Activated naive CD4-positive, alpha-beta T cell treated with anti-CD3 and anti-CD28 coated beads, Interleukin-2, amount 10 ng/mL, durations not matched to agents 7 days and 5 days (primary cell): ENCODE results near the gene ARSB.

ENCODE experiments used
- CTCF ChIA-PET: fragments of 350-600 bp; sonication (Branson Sonifier 250); formaldehyde crosslinking; loops from one replicate; lab custom pipeline; 2021; ENCODE audit warnings: antibody characterized with exemption; lab: Charles Lee
- DNase-seq: peaks from one replicate; pipeline ENCODE4 v3.0.0-alpha.2; 2020
- H3K27ac Mint-ChIP-seq: one replicate; pipeline ENCODE4 v1.8.0; 2021; ENCODE audit warnings: mild to moderate bottlenecking, moderate library complexity, mixed read lengths
- H3K27me3 Mint-ChIP-seq: one replicate; pipeline ENCODE4 v1.8.0; 2021; ENCODE audit warnings: mild to moderate bottlenecking, mixed read lengths
- H3K36me3 Mint-ChIP-seq: one replicate; pipeline ENCODE4 v1.8.0; 2021; ENCODE audit warnings: mixed read lengths
- H3K4me1 Mint-ChIP-seq: one replicate; pipeline ENCODE4 v1.8.0; 2021; ENCODE audit warnings: mixed read lengths
- H3K4me3 Mint-ChIP-seq: one replicate; pipeline ENCODE4 v1.8.0; 2021; ENCODE audit warnings: mild to moderate bottlenecking, moderate library complexity, mixed read lengths
- H3K9me3 Mint-ChIP-seq: one replicate; pipeline ENCODE4 v1.8.0; 2021; ENCODE audit warnings: mixed read lengths

The ARSB gene

DNA sequence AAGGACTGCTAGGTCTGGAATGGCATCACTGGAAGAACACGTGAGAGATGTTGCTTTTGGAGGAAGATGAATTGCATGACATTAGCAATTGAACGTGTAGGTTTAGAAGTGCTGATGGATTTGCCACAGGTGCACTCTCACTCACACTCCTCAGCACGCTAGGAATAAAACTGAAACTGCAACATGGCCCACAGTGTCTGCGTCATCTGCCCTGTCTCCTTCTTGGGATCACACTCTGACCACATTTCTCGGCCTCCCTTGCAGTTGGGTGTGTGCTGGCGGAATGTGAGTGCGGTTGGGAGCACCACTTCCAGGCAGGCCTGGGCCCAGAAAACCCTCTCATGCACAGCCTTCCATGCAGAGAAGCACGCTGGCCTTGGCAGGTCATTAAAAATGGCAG is 183.7 kb downstream of the ARSB start:
- Mint-ChIP-seq H3K4me1 (no peaks in the 10 kb centered on the region), H3K36me3 (peaks cover 5% of the 10 kb centered on the region), H3K9me3 (peaks cover 11% of the 10 kb centered on the region), H3K27ac (no peak overlapping the region), H3K4me3 (no peak overlapping the region), H3K27me3 (no peaks in the 10 kb centered on the region)
- no peak for DNase-seq
- CTCF ChIA-PET, result no interaction called here

DNA sequence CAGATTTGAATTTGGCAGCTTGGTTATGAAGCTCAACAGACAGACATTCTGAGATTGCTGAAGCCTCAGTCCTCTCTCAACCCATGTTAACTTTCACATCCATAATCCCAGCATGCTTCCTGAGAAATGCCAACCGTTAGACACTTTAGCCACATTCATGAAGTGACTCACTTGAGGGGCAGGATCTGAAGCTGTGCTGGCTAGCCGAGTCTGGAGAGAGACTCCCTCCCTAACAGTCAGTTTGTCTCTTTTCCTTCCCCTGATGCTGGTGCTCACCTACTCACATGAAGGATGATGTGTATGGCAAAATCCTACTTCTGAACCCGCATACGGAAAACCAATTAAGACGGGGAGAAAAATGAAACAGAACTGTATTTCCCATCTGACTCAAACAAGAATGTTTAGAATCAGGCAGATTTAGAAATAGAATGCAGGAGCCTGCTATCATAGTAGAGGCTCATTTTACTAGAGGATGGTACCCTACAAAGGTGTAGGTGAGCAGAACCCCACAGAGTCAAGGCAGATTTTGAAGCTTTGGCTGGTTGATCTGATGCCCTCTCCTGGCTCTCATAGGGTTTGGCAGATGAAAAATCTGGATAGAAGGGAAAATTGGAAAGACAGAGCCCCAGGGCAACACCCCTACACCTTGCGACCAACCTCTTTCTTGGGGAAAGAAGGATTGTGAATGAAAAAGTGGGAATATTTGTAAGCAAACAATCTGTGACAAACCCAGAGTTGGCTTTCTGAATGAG is 185.7 kb downstream of the ARSB start:
- no peak overlapping the region for H3K4me3 Mint-ChIP-seq
- peaks cover 3% of the 10 kb centered on the region for H3K4me1 Mint-ChIP-seq
- H3K9me3 Mint-ChIP-seq, result peaks cover 11% of the 10 kb centered on the region
- no peaks in the 10 kb centered on the region for H3K27me3 Mint-ChIP-seq
- H3K27ac Mint-ChIP-seq, result no peak overlapping the region
- H3K36me3 Mint-ChIP-seq, result peaks cover 5% of the 10 kb centered on the region
- CTCF ChIA-PET, result no interaction called here
- DNase-seq, result no peak

DNA sequence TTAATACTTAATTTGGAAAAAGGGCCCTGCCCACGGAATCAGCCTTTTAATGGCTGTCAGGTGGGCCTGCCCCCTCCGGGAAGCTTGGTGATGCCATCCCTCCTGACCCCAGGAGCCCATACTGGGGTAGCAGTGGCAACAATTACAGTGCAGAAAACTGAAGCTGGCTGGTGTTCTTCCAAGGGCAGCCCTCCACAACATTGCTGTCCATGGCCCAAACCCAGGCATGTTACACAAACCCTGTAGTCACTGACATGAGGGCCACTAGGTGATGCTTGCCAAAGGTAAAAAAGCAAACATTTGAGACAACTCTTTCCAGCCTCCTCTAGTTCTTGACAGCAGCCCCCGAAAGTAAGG is 186.5 kb downstream of the ARSB start:
- Mint-ChIP-seq H3K4me1 (peaks cover 3% of the 10 kb centered on the region), H3K27me3 (no peaks in the 10 kb centered on the region), H3K9me3 (peaks cover 11% of the 10 kb centered on the region), H3K27ac (no peak overlapping the region), H3K36me3 (peaks cover 5% of the 10 kb centered on the region), H3K4me3 (no peak overlapping the region)
- CTCF ChIA-PET, result no interaction called here
- DNase-seq, result no peak

DNA sequence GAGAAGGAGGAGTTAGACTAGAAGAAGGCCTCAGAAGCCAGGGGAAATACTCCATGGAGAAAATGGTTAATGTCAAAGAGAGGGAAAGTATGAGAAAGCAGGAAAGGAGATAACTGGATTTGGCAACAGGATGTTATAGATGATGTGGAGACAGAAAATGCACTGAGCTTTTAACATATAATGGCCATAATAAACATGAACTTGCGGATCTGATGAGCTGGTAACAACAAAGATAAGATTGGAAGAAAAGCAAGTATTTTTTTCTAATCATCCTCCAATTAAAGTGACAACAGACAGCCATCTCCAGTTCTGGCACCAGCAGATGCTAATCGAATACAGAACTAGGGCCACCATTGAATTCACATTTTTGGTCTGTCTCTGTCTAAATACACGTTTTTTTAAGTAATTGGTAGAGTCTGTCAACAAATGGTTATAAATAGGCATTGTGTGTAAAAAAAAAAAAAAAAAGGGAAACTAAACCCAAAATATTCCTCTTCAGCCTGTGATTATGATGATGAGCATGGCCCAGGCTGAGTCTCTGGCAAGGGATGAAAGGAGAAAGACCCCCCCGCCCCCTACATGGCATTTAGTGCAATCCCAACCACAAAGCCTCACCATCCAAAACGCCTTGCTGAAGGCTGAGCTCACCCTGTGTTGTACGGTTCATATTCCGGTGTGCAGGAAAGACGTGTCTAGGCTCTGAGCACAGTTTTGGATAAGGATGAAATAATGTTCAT is 187.0 kb downstream of the ARSB start:
- Mint-ChIP-seq H3K36me3 (peaks cover 5% of the 10 kb centered on the region), H3K9me3 (peaks cover 11% of the 10 kb centered on the region), H3K27ac (no peak overlapping the region), H3K4me1 (peaks cover 3% of the 10 kb centered on the region), H3K4me3 (no peak overlapping the region), H3K27me3 (no peaks in the 10 kb centered on the region)
- DNase-seq, result no peak
- CTCF ChIA-PET, result no interaction called here

DNA sequence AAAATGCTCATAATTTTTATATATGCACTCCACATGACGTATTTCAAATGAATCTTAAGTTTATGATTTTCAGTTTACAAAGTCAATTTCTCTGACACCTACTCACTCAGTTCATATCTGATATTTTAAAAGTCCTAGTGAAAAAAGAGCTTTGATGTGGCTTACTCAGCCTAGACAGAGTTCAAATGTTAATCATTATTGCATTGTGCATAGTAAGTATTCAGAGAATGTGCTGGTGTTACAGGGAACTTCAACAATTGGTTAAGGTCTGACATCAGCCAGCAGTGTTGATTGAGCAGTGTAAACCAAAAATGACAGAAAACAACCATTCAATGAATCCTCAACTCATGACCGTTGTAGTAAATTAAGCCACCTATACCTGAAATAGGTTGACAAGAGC is 189.4 kb downstream of the ARSB start:
- CTCF ChIA-PET, result no interaction called here
- H3K27ac Mint-ChIP-seq, result no peak overlapping the region
- peaks cover 2% of the 10 kb centered on the region for H3K36me3 Mint-ChIP-seq
- H3K4me3 Mint-ChIP-seq, result no peak overlapping the region
- peaks cover 3% of the 10 kb centered on the region for H3K4me1 Mint-ChIP-seq
- H3K27me3 Mint-ChIP-seq, result no peaks in the 10 kb centered on the region
- H3K9me3 Mint-ChIP-seq, result peaks cover 2% of the 10 kb centered on the region
- no peak for DNase-seq

DNA sequence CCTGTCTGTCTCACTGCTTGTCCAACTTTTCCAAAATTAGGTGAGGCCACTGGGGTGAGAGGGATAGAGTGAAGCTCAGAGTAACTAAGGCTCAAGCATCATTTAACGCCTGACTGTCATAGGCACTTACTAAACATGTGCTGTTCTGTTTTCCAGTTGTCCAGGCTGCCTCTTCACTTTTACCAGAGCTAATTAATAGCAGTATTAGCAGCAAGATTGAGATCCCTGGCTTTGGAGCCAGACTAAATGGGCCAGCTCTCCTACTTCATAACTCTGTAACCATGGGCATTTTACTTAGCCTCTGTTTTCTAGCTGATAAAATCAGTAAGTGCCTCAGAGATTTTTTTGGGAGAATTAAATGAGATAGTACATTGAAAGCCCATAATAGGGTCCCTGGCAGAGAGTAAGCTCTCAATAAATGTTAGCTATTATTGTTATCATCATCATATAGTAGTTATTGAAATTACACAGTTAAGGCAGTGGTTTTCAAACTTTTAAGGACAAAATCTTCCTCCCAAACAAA is 190.4 kb downstream of the ARSB start:
- Mint-ChIP-seq H3K4me1 (peaks cover 3% of the 10 kb centered on the region), H3K9me3 (no peaks in the 10 kb centered on the region), H3K36me3 (no peaks in the 10 kb centered on the region), H3K4me3 (no peak overlapping the region), H3K27ac (no peak overlapping the region), H3K27me3 (no peaks in the 10 kb centered on the region)
- CTCF ChIA-PET, result no interaction called here
- DNase-seq, result no peak

DNA sequence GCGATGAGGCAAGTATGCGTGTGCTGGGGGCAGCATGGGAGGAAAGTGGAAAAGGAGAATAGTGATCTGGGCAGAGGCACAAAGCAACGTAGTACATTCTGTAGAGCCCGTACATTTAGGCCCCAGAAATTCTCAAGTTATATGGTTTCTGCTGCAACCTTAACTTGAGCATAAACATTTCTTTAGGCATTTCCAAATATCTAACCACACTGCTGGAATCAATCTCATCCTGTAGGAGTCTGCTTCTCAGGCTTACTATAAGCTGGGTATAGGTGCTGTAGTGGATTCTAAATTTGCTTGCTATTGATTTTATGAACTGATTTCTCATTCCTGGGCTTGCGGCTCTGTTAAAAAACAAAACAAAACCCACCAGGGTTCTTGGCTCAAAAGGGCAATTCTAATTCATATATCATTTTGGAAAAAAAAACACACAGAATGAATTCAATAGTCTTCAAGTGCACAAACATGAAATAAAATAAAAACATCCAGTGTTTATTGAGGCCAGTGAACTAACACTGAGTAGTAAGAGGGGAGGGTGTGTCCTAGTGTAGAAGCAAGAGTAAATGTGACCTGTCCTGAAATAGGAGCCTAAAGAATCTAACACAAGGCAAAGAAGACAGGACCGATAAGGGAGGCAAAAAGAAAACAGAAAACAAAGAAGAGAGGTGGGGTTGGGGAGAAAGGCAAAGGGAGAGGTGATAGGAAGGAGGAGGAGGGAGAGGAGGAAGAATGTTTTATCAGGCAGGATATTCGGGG is 191.0 kb downstream of the ARSB start:
- Mint-ChIP-seq H3K9me3 (no peaks in the 10 kb centered on the region), H3K27me3 (no peaks in the 10 kb centered on the region), H3K36me3 (no peaks in the 10 kb centered on the region), H3K4me1 (peaks cover 3% of the 10 kb centered on the region), H3K27ac (no peak overlapping the region), H3K4me3 (no peak overlapping the region)
- CTCF ChIA-PET, result no interaction called here
- no peak for DNase-seq

DNA sequence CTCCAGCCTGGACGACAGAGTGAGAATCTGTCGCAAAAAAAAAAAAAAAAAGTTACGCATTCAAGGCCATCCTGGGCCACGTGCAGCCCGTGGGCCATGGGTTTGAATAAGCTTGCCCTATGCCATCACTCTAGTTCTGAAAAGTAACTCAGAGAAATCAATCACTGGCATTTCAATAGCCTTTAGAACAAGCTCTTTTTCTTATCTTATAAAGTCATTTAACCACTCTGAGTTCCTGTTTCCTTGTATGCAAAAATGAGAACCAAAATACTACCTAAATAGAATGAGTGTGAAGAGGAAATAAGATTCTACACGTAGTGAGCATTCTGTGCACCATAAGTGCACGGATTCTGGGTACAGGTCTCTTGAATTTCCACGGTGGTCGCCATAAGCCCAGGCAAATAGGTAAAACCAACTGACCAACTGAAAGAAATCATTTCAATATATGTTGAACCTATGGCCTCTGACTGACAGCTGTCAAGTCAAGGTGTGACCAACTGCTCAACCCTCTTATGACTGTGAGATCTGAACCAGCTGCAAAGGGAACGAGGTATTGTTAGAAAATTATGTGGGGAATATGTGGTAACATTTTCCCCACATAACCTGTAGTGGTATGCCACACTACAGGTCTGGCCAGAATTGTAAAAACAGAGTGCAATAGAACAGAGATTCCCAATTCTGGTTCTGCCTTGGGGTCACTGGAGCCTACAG is 192.6 kb downstream of the ARSB start:
- no peaks in the 10 kb centered on the region for H3K36me3 Mint-ChIP-seq
- H3K27me3 Mint-ChIP-seq, result no peaks in the 10 kb centered on the region
- CTCF ChIA-PET, result no interaction called here
- no peaks in the 10 kb centered on the region for H3K9me3 Mint-ChIP-seq
- no peak overlapping the region for H3K27ac Mint-ChIP-seq
- H3K4me3 Mint-ChIP-seq, result no peak overlapping the region
- peaks cover 3% of the 10 kb centered on the region for H3K4me1 Mint-ChIP-seq
- no peak for DNase-seq

DNA sequence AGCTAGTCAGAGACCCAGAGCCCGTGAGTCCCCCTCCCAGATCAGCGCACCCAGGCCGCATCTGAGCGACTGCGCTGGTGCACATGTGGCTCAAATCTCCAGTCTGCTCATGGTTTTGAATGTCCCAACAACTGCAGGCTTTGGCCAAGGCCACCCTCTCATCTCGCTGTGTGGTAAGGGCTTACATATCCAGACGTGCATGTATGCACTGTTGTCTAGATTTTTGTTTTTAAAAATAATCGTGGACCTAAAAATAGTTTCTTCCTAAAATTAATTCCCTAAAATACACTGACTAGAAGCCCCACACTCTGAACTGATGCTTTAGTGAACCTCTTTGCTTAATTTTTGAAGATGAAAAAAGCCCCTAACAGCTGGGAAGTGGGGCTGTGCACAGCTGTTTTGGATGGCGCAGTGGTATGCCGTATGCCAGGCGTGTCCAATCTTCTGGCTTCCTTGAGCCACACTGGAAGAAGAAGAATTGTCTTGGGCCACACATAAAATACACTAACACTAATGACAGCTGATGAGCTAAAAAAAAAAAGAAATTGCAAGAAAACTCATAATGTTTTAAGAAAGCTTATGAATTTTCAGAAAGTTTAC is 193.5 kb downstream of the ARSB start:
- H3K4me3 Mint-ChIP-seq, result no peak overlapping the region
- CTCF ChIA-PET, result no interaction called here
- no peak overlapping the region for H3K27ac Mint-ChIP-seq
- no peak for DNase-seq
- H3K9me3 Mint-ChIP-seq, result no peaks in the 10 kb centered on the region
- H3K4me1 Mint-ChIP-seq, result peaks cover 3% of the 10 kb centered on the region
- H3K36me3 Mint-ChIP-seq, result no peaks in the 10 kb centered on the region
- H3K27me3 Mint-ChIP-seq, result no peaks in the 10 kb centered on the region

DNA sequence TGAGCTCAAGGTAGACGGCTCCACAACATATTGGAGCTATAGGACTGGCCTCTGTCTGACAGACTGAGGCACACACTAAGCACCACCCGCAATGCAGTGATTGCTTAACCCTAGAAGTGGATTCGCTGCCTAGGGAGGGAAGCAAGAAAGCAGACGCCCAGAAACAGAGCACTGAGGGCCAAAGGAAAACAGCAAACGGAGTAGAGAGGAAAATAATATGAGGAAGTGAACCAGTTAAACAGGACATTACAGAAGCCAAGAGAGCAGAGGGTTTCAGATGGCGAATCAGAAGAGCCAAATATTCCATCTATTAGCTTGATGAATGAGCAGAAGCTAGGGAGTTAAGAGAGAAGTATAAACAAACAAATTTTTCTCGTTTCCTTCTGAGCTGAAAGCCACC is 197.3 kb downstream of the ARSB start:
- H3K27me3 Mint-ChIP-seq, result no peaks in the 10 kb centered on the region
- H3K36me3 Mint-ChIP-seq, result no peaks in the 10 kb centered on the region
- no peak overlapping the region for H3K27ac Mint-ChIP-seq

DNA sequence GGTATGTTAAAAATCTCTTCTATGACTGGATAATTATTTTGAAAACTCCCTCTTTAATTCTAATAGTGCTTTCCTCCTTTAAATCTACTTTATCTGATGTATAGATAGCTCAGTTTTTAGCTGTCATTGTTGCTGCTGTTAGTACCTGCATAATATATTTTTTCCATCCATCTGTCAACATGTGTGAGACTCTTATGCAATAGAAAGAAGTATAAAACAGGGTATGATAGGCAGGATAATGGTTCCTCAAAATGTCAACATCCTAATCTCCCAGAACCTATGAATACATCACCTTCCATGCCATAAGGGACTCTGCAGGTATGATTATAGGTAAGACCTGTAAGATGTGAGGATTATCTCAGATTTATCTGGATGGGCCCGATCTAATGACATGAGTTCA is 199.7 kb downstream of the ARSB start:
- Mint-ChIP-seq H3K27me3 (no peaks in the 10 kb centered on the region), H3K4me1 (no peaks in the 10 kb centered on the region), H3K4me3 (no peak overlapping the region), H3K9me3 (no peaks in the 10 kb centered on the region), H3K27ac (no peak overlapping the region), H3K36me3 (peaks cover under 1% of the 10 kb centered on the region)
- CTCF ChIA-PET, result no interaction called here
- no peak for DNase-seq

More for the DNA sequence above, 197.3 kb downstream of the ARSB start:
- Mint-ChIP-seq H3K4me1 (no peaks in the 10 kb centered on the region), H3K9me3 (no peaks in the 10 kb centered on the region), H3K4me3 (no peak overlapping the region)
- DNase-seq, result no peak
- CTCF ChIA-PET, result no interaction called here

DNA sequence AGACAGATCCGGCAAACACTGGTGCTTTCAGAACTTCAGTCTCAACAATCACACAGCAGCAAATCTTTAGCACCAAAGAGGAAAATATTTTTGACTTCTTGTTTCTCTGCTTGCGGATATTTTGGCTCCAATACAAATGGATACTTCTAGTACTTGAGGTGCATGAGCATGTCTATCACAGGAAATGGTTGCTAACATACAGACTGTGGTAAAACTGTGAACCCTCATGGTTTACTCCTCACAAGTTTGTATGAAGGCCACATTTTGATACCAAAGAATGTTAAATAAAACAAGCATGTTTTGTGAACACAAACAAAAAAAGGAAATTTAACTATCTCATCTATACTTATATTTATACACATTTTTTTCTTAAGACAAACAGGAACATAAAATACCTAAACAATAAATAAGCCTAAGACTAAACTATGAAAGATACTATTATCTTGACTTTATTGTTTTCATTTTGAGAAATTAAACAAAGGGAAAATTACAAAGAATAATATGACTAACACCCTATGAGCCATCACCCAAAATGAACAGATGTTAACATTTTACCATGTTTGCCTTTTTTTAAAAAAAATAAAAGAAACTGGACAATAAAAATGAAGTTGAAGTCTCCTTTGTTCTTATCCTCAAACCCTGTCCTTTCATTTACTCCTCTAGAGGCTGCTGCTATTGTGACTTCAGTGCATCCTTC is 201.5 kb downstream of the ARSB start:
- Mint-ChIP-seq H3K4me1 (no peaks in the 10 kb centered on the region), H3K36me3 (peaks cover 2% of the 10 kb centered on the region), H3K27me3 (no peaks in the 10 kb centered on the region), H3K9me3 (no peaks in the 10 kb centered on the region), H3K27ac (no peak overlapping the region), H3K4me3 (no peak overlapping the region)
- CTCF ChIA-PET, result no interaction called here
- DNase-seq, result no peak

DNA sequence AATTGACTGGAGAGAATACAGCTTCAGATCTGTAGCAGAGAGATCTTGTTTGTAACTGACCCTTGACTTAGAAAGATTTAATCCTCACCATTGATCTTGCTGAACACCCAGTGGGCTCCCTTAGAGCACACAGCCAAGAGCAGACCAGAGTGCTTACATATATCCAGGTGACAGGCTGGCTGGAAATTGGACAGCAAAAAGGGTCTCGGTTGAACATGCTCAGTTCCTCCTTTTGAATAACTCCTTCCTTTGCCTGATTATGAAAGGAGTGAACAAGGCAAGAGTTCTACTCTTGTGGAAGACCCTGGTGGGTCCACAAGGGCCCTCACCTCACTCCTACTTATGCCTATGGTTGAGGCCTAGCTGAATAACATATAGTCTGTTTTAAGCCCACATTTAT is 202.4 kb downstream of the ARSB start:
- Mint-ChIP-seq H3K27me3 (no peaks in the 10 kb centered on the region), H3K9me3 (no peaks in the 10 kb centered on the region), H3K4me3 (no peak overlapping the region), H3K4me1 (no peaks in the 10 kb centered on the region), H3K27ac (no peak overlapping the region), H3K36me3 (peaks cover 2% of the 10 kb centered on the region)
- no peak for DNase-seq
- CTCF ChIA-PET, result no interaction called here
